Spleen (tissue), 11 donors: ENCODE results near the gene SLC35F1. TPM values are rescaled to one million over a fixed set of nuclear protein-coding genes. Genes with fewer than 3 reads are reported as not detected.

Source experiments
- DNase-seq: peaks from one replicate; pipeline ENCODE4 v3.0.0-alpha.2; 2020
- H3K27ac ChIP-seq, 8 donors: fragments of 200-600 bp; sonication (generic) in 7 of 8; 1 replicate in 4 of 8; 2 replicates in 4 of 8; pipeline versions ENCODE4 v1.5.0 to v1.8.0; 2016 to 2021; ENCODE audit warnings: inconsistent platforms in 4 of 8, mild to moderate bottlenecking in 4 of 8, moderate library complexity in 1 of 8
- H3K27me3 ChIP-seq, 7 donors: fragments of 200-600 bp; sonication (generic) in 6 of 7; replicated peaks in 1 of 7; 1 replicate in 4 of 7; 2 replicates in 3 of 7; pipeline versions ENCODE4 v1.5.0 to v1.8.0; 2016 to 2021; ENCODE audit warnings: inconsistent platforms in 3 of 7, mild to moderate bottlenecking in 1 of 7
- H3K36me3 ChIP-seq, 6 donors: fragments of 200-600 bp; sonication (generic) in 5 of 6; 1 replicate in 4 of 6; 2 replicates in 2 of 6; pipeline versions ENCODE4 v1.5.0 to v1.8.0; 2016 to 2021; ENCODE audit warnings: inconsistent platforms in 2 of 6
- H3K4me1 ChIP-seq, 6 donors: fragments of 200-600 bp; sonication (generic) in 5 of 6; 1 replicate in 3 of 6; 2 replicates in 3 of 6; pipeline versions ENCODE4 v1.5.0 to v1.8.0; 2016 to 2021; ENCODE audit warnings: inconsistent platforms in 3 of 6
- H3K4me3 ChIP-seq, 8 donors: fragments of 200-600 bp; sonication (generic) in 7 of 8; 1 replicate in 4 of 8; 2 replicates in 4 of 8; pipeline versions ENCODE4 v1.5.0 to v1.8.0; 2016 to 2021; ENCODE audit warnings: inconsistent platforms in 4 of 8, mild to moderate bottlenecking in 4 of 8, moderate library complexity in 2 of 8
- H3K9me3 ChIP-seq, 8 donors: fragments of 200-600 bp; sonication (generic) in 7 of 8; 1 replicate in 4 of 8; 2 replicates in 4 of 8; pipeline versions ENCODE4 v1.5.0 to v1.8.0; 2016 to 2021; ENCODE audit warnings: inconsistent platforms in 4 of 8
- POLR2A ChIP-seq, 3 donors: fragments of 450-650 bp; IDR thresholded peaks; one replicate each; pipeline ENCODE4 v1.5.1; 2017; ENCODE audit warnings: antibody characterized with exemption in 3 of 3, mild to moderate bottlenecking in 1 of 3
- POLR2AphosphoS5 ChIP-seq, 3 donors: sonication (generic); formaldehyde crosslinking; IDR thresholded peaks; one replicate each; pipeline ENCODE4 v1.5.1; 2017; ENCODE audit warnings: antibody characterized with exemption in 3 of 3
- intact Hi-C: fragments of 100-400 bp; cut with DNase I; formaldehyde crosslinking; loops from one replicate; pipeline ENCODE4 v1.15.0; 2023; ENCODE audit warnings: low total_unique reads
- polyA plus RNA-seq, 3 donors: library from polyadenylated mRNA; stranded (reverse); fragments of 200-250 nt; gene quantifications; one replicate each; pipeline ENCODE4 v1.2.1, GENCODE V29; 2013
- total RNA-seq, 7 donors: library from RNA; depleted of rRNA in 3 of 7; stranded (reverse); fragments of >200 nt in 3 of 7; fragmentation: NEBNext Ultra II Directional in 4 of 7; extraction: Animal tissue kit (Norgen Biotek cat#: 25700) in 4 of 7; gene quantifications; one replicate each; pipeline versions ENCODE4 v1.1.0 to v1.2.1, GENCODE V29; 2016 to 2021
- TF ChIP-seq, protein P1 (sequence below), 11 experiments: fragments of 200-600 bp in 7 of 11; fragments of 450-650 bp in 4 of 11; sonication (generic) in 4 of 11; IDR thresholded peaks in 8 of 11; conservative IDR thresholded peaks in 3 of 11; 1 replicate in 7 of 11; 2 replicates in 4 of 11; pipeline versions ENCODE4 v1.4.0 to v1.8.0; 2016 to 2021; ENCODE audit warnings: antibody characterized with exemption in 11 of 11, inconsistent platforms in 4 of 11, mild to moderate bottlenecking in 1 of 11
- donor health status: healthy with polysubstance abuse.
- donor health status: DM: no; HTN: no; CAD: no; lungs with moderate emphysema.
- donor health status: DM: no; HTN: no; CAD: no.
- donor health status: Bipolar disorder and iron deficiency.
- donor health status: healthy.
- donor health status: DM: no; HTN: no; CAD: no.
- donor health status: DM: yes; HTN: yes; CAD: no.

SLC35F1 gene
- total and polyA plus RNA-seq, 10 donors, result 0.13 to 4.0 (median 1.6) TPM

DNA sequence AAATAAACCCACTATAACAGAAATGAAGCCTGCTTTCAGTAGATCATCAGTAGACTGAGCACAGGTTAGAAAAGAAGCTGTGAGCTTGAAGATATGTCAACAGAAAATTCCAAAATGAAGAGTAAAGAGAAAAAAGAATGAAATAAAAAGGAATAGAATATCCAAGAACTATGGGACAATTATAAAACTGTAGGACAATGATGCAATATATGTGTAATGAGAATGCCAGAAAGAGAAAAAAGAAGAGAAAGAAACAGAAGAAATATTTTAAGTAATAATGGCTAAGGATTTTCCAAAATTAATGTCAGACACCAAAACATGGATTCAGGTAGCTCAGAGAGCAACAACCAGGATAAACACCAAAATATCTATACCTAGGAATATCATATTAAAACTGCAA is 449.6 kb downstream of the SLC35F1 start:
- TF ChIP-seq POLR2AphosphoS5 (IDR thresholded peaks at IDR 0.05), result no peak
- TF ChIP-seq, protein P1, sequence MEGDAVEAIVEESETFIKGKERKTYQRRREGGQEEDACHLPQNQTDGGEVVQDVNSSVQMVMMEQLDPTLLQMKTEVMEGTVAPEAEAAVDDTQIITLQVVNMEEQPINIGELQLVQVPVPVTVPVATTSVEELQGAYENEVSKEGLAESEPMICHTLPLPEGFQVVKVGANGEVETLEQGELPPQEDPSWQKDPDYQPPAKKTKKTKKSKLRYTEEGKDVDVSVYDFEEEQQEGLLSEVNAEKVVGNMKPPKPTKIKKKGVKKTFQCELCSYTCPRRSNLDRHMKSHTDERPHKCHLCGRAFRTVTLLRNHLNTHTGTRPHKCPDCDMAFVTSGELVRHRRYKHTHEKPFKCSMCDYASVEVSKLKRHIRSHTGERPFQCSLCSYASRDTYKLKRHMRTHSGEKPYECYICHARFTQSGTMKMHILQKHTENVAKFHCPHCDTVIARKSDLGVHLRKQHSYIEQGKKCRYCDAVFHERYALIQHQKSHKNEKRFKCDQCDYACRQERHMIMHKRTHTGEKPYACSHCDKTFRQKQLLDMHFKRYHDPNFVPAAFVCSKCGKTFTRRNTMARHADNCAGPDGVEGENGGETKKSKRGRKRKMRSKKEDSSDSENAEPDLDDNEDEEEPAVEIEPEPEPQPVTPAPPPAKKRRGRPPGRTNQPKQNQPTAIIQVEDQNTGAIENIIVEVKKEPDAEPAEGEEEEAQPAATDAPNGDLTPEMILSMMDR (IDR thresholded peaks at IDR 0.05 in 8 of 11, conservative IDR thresholded peaks at IDR 0.05 in 3 of 11), result no peak
- no peak for TF ChIP-seq POLR2A (IDR thresholded peaks at IDR 0.05)

More for the DNA sequence above, 449.6 kb downstream of the SLC35F1 start:
- no peaks in the 10 kb centered on the region for H3K36me3 ChIP-seq
- no peaks in the 10 kb centered on the region for H3K4me1 ChIP-seq
- no peak overlapping the region for H3K27ac ChIP-seq
- no peaks in the 10 kb centered on the region for H3K27me3 ChIP-seq
- H3K4me3 ChIP-seq, result no peak overlapping the region
- DNase-seq, result no peak
- no peaks in the 10 kb centered on the region for H3K9me3 ChIP-seq
- intact Hi-C loops, result no loop called here

Other genes with a start within 250 kb of the SLC35F1 start
- gene NUS1, start 231.8 kb upstream of the SLC35F1 start, total RNA-seq, result 10 to 100 TPM; 26.1 to 38.8 (median 30.9) TPM
- 10 to 100 TPM; 11.5 to 16.9 (median 16.1) TPM for gene NUS1, start 231.8 kb upstream of the SLC35F1 start, polyA plus RNA-seq